Hematopoietic multipotent progenitor cell treated with erythropoietin and hydrocortisone succinate and interleukin-3 and kit ligand, for 6 days (in vitro differentiated cells): ENCODE data around the gene S100A10.
A peak's percentile ranks its signal among the peaks of the same experiment; 100 is the strongest.

Experiments used
- DNase-seq: peaks from one replicate; pipeline ENCODE4 v3.0.0-alpha.2; 2015

Gene S100A10

DNA sequence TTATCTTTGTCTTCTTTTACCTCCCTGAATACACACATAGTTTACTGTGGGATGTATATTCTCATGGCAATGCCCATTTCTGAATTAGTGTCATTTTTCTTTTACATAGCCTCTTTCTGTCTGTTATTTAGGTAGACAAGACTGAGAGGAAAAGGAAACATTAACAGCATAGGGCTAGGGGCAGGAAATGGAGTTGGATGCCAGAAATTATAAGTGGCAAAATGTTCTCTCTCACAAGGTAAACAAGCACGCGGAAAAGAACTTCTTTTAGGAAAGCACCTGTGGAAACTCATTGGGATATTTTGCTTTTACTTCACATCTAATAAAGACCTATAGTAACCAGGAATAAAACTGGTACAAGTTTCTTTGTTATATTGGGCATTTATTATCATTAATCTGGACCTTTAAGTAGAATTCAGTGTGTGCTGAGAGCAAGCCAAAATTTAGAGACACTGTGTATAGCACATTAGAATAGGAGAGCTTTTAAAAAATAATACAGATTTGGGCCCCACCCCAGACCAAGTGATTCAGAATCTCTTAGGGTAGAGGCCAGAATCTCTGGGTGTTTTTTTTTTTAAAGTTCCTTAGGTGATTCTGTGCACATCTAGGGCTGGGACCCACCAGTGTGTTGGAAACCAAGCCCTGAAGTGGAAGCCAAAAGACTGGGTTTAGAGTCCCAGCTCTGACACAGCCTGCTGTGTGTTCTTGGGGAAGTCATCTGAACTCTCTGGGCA, 32.7 kb downstream of the S100A10 start:
- no peak for DNase-seq

DNA sequence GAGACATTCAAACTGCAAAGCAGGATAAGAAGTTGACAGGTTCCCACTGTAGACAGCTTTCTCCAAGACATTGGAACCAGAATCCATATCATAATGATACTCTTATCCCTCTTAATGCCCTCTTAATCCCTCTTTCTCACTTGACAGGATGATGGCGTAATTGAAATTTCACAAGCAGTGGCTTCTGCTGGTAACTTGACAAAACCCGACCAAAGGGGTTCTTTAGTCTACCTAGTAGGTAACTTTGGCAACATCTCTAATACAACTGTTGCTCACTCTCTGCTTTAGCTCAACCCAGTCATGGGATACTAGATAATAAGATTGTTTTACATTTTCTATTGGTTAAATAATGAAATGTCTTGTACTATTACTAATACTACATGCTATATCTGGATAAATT, 34.7 kb downstream of the S100A10 start:
- DNase-seq: no peak

DNA sequence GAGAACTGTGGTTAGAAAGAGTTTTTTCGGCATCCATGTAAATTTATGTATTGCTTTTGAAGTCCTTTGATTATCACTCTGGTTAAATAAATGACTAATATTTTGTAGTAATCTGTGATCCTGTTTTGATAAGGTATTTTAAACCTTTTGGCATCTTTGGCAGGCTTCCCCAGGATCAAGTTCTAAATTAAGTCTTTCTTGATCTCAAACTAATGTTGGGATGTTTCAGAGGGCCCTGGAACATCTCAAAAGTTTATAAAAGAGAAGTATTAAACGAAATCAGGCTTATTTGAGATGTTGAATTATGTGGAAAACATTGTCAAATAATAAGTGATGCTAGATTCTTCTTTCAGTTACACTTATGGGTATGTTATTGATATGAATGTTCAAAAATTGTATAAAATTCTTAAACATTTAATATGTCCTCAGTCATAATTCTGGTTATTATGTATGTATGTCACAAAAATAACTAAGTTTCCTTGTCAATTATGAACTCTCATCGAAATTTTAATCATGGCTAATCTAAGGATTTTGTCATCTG, 36.6 kb downstream of the S100A10 start:
- DNase-seq: no peak

DNA sequence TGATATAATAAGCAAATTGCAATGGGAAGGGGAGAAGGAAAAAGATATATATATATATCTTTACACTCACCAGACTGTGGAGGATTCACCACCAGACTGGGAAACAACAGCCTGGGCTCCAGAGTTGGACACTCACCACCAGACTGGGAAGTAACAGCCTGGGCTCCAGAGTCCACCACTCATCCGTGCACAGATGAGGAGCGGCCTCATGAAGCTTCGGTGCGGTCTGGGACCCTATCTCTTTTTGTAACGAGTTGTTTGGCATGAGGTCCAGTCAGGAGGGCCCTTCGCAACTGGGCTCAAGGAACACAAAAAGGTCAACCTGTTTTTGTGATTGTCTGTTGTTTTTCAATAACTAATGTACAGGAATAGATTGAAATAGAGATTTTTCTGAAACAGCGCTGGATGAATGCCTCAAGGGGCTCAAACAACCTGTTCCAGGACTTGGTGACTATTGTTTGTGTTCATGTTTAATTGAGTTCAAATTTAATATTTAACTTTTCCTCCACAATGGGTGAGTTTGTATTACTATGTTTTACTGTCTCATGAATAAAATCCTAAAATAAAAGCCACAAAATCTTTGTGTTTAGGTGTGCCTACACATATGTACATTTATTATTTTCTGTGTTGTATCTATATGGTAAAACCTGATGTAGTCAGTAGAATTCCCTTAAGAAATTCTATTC, 40.1 kb downstream of the S100A10 start:
- no peak for DNase-seq

DNA sequence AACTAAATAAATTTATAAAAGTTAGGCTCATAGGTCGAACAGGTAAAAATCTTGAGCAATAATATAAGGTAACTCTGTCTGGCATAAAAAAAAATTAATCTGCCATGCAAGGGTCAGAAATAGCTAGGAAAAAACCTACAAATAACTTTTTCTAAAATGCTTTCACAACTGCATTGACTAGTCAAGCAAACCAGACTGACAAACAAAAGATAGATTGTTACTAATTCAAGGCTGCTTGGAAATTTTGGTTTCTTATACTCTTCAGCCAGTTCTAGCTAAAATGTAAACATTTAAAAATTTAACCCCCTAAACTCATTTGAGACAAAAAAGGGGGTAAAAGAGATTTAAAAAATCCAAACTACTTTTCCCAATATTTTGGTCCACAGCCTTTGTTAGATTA, 40.8 kb downstream of the S100A10 start:
- DNase-seq: no peak

DNA sequence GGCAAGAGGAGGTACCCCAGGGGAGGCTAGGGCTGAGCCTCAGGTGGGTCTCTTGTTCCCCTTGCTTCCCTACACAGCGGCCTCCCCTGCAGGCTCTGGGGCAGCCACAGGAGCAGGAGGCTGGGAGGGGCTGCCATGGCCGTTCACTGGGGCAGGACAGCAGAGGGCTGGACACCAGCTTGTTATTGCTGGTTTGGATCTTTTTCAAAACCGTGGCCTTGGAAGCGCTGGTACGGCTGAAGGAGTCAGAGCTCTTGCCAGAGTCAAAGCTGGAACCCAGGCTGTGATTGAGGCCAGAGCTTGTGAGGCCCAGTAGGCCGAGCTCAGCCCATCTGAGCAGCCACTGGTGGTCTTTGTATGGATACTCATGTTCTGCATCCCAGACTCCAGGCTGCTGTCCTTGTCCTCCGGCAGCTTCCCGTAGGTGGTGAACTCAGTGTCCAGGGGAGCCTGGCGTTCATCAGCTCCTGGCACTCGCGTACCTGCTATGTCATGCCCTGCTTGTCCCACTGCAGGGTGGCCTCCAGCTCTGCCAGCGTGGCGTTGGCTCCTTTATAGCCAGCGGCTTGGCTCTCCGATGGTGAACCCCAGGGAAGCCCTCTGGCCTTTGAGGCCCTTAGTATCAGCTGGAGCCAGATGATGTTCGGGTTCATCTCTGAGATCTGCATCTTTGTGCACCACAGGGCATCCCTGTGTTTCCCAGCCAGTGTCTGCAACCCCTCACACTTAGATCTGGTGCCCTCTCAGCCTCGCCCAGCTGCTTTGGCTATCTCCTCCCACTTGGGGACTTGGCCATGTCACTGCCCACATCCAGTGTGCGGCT, 44.1 kb downstream of the S100A10 start:
- DNase-seq: no peak

DNA sequence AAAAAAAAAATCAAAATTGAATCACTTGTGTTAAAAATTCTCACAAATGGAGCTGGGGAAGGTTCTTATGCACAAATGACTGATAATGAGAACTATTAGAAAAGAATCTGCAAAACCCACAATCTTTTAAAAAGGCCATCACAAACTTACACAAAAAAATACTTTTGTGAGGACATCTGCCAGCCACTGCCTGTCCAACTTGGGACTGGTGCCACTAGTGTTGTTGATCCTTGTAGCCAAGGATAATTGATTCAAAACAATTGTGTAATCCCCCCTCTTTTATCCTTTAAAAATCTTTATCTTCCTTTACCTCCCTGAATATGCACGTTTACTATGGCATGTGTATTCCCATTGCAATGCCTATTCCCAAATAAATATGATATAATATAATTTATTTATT, 45.2 kb downstream of the S100A10 start:
- no peak for DNase-seq

DNA sequence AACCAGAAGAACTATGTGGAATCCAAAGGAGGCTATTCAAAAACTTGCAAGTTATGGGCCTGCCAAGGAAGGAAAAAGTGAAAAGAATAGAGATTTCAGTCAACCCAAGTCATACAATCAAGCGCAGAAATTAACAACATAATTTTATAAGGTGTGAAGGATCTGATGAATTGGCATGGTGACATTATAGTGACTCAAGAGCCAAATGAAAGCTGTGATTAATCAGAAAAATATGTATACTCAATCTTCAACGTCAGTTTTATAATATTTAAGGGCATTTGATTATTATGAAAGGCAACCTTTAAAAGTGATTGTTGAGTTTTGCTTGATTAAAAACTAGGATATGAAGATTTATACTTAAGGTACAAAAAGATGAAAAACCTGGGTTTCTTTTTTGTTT, 46.5 kb downstream of the S100A10 start:
- no peak for DNase-seq

DNA sequence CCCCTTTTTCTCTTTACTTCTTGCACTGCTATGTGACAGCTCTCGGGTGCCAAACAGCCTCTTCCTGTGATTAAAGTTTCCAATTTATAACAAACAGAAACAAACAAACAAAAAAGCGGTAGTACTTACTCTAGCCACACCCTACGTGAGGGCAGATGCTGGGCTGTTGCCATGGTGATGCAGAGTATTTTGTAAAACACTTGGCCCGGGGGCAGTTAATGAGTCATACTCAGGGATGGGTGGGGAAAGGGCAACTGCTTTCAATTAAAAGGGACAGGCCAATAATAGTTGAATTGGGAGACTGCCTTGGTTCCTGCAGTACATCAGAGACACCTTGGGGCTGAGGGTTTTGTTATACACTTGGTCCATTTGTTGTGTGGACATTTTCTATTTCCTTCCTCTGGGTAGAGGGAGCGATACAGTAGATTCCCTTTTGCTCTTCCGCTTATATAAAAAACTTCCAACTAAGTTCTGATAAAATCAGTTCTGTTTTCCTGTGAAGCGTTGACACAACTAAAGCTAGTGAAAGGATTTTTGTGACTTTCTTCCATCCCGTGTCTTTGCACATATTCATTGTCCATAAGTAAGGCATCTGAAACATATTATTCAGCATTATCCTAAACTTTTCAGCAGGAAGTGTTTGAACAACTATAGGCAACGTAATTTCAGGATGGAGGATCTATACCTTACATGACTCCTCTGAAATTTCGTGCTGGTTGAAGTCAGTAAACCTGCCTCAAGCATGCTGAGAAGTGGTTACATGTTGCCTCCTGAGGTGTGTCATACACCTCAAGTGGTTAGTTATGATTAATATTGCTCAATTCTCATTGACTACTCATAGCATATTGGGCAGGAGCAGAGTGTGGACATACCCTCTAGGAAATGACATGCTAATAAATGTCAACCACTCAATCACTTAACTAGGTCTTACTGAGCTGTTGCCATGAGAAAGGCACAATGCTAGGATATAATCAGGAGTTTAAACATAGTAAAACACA, 47.6 kb downstream of the S100A10 start:
- peak; percentile 98 for DNase-seq

DNA sequence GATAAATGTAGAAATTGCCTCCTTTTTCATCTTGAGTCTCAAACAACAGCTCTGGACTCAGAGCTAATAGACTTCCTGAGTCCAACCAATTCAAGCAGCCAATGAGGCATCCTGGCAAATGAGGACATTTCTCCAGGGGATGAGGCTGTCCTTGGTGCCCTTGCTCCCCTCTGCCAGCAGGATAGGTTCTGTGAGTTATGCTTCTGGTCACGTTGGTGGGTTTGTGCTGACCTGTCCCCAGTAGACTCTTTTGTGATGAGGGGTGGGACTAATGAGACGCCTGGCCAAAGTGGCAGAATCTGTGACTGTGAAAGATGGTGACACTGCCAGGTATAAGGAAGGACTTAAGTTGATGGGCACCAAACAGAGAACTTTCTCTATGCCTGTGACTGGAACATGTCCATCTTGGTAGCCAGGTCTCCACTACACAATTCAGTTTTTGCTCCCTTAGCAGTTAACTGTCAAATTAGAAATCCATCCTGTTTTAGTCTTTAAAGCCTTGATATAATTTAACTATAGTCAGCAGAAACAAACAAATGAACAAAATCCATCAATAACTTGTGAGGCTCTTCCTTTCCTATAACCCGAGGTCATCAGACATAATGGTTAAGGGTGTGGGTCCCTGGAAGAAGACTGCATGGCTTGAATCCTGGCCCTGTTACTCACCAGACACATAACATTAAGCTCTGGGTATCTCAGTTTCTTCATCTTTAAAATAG, 48.6 kb downstream of the S100A10 start:
- DNase-seq: no peak

DNA sequence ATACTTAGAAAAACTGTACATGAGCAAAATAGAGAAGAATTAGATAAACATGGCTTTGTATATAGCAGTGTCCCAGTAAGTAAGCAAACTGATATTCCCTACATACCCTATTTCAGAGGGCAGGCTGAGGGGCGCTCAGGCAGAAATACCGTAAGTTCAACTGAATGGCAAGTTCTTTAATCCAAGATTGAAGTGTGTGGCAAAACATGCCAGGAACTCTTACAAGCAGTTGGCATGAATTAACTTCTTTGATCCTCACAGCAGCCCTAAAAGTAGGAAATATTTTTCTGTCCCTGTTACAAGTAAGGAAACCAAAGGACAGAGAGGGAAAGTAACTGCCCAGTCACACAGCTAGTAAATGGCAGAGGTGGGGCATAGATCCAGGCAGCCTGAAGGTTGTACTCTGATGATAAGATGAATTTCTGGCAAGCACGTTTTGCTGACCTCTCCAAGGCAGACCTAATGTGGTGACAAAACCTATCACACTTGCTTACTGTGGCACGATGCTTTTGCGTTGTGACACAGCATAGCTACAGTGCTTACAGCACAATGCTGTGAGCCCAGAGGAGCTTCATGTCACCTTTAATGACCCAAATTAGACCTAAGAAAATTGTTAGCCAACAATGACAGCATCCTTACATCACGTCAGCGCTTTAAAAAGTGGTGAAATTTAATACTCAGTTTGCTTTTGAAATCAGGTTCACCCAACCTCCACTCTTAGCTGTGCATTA, 49.4 kb downstream of the S100A10 start:
- DNase-seq: peak; percentile 92

DNA sequence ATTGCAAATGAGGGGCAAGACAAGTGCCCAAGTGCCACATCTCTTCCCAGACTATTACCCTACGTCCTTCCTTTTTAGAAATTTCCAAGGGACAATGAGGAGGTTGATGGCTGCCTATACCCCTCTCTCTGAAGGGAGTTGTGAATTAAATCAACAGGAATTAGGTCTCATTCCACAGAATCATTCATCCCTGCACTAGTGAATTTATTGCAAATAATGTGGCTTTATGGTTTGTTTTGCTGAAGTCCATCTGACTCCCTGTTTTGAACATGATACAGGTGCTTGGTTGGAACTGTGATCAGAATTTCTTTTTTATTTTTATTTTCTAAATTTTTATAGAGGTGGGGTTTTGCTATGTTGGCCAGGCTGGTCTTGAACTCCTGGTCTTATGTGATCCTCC, 50.1 kb downstream of the S100A10 start:
- no peak for DNase-seq

DNA sequence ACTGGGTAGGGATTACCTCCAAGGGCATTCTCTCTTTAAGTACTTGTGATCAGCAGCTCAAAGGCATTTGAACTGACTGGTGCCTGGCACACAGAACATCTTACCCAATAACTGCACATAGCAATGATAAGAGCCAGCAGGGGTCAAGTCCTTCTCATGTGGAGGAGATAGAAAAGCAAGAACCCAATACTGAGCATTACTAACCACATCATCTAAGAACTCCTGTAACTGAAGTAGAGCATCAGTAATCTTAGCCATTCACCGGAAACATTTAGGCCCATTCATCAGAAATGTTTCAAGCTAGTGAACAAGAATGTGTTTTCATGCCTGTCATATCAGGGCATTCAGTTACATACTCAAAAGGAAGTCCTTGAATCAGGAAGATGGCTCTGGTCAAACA, 50.8 kb downstream of the S100A10 start:
- peak; percentile 63 for DNase-seq

DNA sequence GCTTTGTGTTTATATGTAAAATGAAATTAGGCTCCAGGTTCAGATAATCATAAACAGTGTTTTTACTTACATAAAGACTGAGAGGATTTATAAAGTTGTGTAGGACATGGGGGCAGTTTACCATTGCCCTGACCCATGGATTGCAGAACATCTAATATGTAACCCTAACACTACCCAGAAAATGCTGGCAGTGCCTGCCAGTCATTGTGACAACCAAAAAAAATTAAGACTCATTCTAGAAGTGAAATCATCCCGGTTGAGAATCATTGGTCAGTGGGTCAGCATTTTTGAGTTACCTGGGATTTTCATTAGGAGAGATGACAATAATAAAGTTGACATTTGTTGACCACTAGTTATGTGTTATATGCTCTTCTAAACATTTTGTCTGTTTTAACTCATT, 53.1 kb downstream of the S100A10 start:
- no peak for DNase-seq

DNA sequence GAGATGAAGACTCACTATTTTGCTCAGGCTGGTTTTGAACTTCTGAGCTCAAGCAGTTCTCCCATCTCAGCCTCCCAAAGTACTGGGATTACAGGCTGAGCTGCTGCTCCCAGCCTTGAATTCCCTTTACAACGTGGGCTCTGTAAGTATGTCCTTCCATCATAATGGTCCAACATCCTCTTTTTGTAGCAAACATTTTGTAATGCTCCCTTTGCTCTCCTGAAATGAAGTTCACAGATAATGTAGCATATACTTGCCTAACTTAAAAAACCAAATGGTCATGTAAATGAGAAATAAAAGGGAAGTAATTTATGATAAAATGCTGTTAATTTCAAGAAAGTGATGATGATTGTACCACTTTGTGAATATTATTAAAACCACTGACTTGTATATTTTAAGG, 53.9 kb downstream of the S100A10 start:
- no peak for DNase-seq

DNA sequence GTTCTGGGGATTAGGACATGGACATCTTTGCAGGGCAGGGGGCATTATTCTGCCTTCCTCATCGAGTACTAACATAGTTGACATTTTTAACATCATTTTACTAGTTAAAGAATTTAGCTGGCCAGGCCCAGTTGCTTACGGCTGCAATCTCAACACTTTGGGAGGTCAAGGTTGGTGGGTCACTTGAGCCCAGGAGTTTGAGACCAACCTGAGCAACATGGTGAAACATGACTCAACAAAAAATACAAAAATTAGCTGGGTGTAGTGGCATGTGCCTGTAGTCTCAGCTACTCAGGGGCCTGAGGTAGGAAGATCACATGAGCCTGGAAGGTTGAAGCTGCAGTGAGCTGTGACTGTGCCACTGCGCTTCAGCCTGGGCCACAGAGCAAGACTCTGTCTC, 54.5 kb downstream of the S100A10 start:
- DNase-seq: no peak

DNA sequence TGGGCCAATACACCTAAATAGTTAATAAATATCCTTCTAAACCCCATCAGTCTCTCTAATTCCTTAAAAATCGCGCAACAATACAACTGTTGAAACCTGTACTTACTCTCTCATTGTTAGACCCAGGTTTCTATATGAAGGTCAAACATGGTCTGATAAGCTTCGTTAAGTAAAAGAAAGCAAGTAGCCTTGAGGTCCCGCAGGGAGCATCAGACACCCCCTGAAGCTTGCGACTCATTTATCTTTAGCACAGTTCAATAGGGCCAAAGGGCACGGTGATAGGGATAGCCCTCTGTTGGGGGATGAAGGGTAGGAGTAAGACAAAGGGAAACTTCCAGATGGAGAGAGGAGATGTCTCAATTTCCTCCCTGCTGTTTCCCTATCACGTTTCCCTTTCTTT, 57.0 kb downstream of the S100A10 start:
- DNase-seq: no peak

DNA sequence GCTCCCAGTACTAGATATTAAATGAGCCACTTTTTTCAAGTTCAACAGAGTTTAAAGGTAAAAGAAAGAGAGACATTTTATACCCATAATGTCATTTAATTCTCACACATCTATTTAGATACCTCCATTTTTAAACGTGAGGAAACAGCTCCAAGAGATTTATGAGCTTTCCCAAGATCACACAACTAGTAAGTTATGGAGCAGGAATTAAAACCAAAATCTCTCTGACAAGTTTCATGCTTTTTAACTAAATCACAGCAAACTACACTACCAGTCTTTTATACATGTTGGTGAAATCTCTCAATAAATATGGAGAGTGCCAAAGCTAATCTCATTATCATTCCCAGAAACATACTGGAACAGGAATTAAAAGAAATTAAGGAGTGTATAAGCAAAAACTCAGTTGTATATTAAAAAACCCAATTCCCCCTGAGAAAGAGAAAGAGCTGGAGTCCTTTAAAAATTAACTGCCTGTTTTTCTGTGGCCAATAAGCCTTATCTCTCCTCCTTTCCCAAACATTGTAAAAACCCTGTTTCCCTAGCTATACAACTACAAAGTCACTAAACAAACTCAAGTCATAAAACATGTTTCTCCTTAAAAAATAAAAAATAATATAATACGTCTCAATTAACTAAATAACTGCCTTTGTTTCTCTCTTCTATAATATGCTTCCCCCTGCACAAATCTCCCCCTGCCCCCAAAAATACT, 57.6 kb downstream of the S100A10 start:
- no peak for DNase-seq

DNA sequence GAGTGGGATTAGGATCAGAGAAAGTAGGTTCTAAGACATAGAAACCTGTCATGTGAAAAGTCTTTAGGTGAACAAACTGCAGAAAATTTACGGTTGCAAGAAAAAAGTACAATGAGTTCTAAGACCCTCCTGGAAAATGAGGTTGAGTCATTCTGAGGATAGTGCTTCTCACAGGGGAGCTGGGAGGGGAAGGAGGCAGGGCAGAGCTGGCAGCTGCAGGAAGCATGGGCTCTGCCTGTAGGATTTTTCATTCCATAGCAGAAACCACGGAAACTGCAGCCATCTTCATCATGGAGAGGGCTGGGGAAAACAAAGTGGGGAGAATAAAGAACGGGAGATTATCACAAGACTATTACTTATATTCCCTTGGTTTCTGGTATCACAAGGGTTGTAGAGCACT, 58.5 kb downstream of the S100A10 start:
- no peak for DNase-seq

DNA sequence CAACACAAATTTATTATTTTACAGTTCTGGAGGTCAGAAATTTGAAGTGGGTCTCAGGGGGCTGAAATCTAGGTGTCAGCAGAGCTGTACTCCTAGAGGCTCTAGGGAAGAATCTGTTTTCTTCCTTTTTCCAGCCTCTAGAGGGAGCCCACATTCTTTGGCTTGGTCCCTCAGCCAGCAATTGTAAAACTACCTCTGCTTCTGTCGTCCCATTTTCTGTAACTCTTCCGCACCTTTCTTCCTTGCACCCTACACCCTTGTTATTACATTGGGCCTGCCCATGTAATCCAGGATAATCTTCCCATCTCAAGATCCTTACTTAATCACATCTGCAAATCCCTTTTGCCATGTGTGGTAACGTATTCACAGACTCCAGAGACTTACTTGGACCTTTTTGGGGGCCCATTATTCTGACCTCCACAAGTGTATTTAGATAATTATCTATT, 59.6 kb downstream of the S100A10 start:
- DNase-seq: peak; percentile 88
